Measurements from ENCODE around the gene CEP170B.
"Not testable (repeated sequence)": the region's sequence is repeated elsewhere in the genome, so short reads cannot be mapped to it uniquely, and the experiment has no call there.

Gene CEP170B

DNA sequence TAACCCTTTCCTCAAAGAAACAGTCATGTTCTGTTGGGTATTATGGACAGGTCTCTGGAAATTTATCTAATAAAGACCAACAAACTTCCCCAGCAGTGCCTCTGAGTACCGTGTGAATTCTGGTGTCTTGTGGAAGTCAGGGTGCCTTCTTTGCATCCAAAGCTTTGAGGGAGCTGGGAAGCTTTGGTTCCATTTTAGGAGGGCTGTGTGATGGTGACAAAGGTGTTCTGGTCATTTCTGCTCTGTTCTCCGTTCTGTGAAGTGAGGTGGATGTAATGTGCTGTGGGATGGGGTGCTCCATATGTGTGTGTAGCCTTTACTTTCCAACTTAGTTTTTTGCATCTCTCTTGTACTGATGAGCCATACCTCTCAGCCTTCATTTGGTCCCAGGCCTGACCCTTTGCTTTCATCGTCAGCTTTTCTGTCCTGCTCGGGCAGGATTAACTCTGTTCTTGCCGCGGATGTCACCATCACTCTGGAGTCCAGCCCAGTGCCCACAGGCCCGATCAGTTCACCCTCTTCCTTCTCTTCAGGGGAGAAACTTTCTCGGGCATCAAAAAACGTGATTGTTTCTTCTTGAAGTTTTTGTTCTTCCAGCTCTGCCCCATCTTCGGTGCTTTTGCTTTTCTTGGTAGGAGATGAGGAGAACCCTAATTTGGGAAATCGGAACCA lies 72.8 kb downstream of the CEP170B start:
- Histone ChIP-seq H3K27me3 (ENCODE audit: control insufficient read depth, insufficient read depth, low read length) (peaks cover 3% of the 10 kb centered on the region), H3K36me3 (ENCODE audit: insufficient read depth, low read length) (peaks cover 40% of the 10 kb centered on the region), H3K4me3 (ENCODE audit: low read length) (no peak overlapping the region), H3K4me2 (ENCODE audit: low read length) (no peak overlapping the region), H3K4me1 (ENCODE audit: control insufficient read depth, insufficient read depth, low read length) (peaks cover 3% of the 10 kb centered on the region), H3K9ac (ENCODE audit: low read depth, low read length) (no peak overlapping the region), H3K9me3 (replicated peaks; ENCODE audit: low read length) (no peaks in the 10 kb centered on the region)

DNA sequence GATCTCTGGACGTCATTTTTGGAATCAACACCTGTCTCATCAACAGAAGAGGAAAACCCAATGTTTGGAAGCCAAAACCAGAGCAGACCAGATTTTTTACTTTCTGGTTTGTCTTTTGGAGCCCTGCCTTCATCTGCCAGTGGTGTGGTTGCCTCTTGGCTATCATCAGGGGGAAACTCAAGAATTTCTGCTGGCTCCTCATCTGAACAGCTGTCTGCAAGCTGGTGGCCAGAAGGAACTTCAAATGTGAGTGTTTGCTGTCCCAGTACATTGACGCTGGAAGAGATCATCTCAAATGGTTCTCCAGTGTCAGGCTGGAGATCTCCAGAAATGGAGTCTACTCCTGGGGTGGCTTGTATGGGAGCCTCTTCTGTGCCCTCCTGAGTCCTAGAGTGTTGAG lies 73.4 kb downstream of the CEP170B start:
- Histone ChIP-seq H3K36me3 (ENCODE audit: insufficient read depth, low read length) (peaks cover 40% of the 10 kb centered on the region), H3K4me3 (ENCODE audit: low read length) (no peak overlapping the region), H3K9me3 (replicated peaks; ENCODE audit: low read length) (no peaks in the 10 kb centered on the region), H3K4me2 (ENCODE audit: low read length) (no peak overlapping the region), H3K9ac (ENCODE audit: low read depth, low read length) (no peak overlapping the region), H3K4me1 (ENCODE audit: control insufficient read depth, insufficient read depth, low read length) (no peaks in the 10 kb centered on the region), H3K27me3 (ENCODE audit: control insufficient read depth, insufficient read depth, low read length) (peaks cover 3% of the 10 kb centered on the region)

GRCh38 chr14:104938960-104939359 lies 73.9 kb downstream of the CEP170B start:
- no peaks in the 10 kb centered on the region for H3K4me1 ChIP-seq (ENCODE audit: control insufficient read depth, insufficient read depth, low read length)
- no peak overlapping the region for H3K9ac ChIP-seq (ENCODE audit: low read depth, low read length)
- no peak overlapping the region for H3K4me3 ChIP-seq (ENCODE audit: low read length)
- peaks cover 3% of the 10 kb centered on the region for H3K27me3 ChIP-seq (ENCODE audit: control insufficient read depth, insufficient read depth, low read length)
- no peak overlapping the region for H3K4me2 ChIP-seq (ENCODE audit: low read length)
- H3K9me3 ChIP-seq (replicated peaks; ENCODE audit: low read length), result no peaks in the 10 kb centered on the region
- peaks cover 40% of the 10 kb centered on the region for H3K36me3 ChIP-seq (ENCODE audit: insufficient read depth, low read length)

GRCh38 chr14:104939666-104940410 lies 74.8 kb downstream of the CEP170B start:
- H3K4me1 ChIP-seq (ENCODE audit: control insufficient read depth, insufficient read depth, low read length), result no peaks in the 10 kb centered on the region
- H3K9ac ChIP-seq (ENCODE audit: low read depth, low read length), result no peak overlapping the region
- H3K4me2 ChIP-seq (ENCODE audit: low read length), result no peak overlapping the region
- peaks cover 45% of the 10 kb centered on the region for H3K36me3 ChIP-seq (ENCODE audit: insufficient read depth, low read length)
- no peak overlapping the region for H3K4me3 ChIP-seq (ENCODE audit: low read length)
- no peaks in the 10 kb centered on the region for H3K9me3 ChIP-seq (replicated peaks; ENCODE audit: low read length)
- no peaks in the 10 kb centered on the region for H3K27me3 ChIP-seq (ENCODE audit: control insufficient read depth, insufficient read depth, low read length)

- Histone ChIP-seq H3K36me3 (ENCODE audit: insufficient read depth, low read length) (peaks cover 45% of the 10 kb centered on the region), H3K4me2 (ENCODE audit: low read length) (no peak overlapping the region), H3K27me3 (ENCODE audit: control insufficient read depth, insufficient read depth, low read length) (no peaks in the 10 kb centered on the region), H3K4me1 (ENCODE audit: control insufficient read depth, insufficient read depth, low read length) (no peaks in the 10 kb centered on the region), H3K9me3 (replicated peaks; ENCODE audit: low read length) (no peaks in the 10 kb centered on the region), H3K4me3 (ENCODE audit: low read length) (no peak overlapping the region), H3K9ac (ENCODE audit: low read depth, low read length) (no peak overlapping the region)
These were observed 75.6 kb downstream of the CEP170B start for GRCh38 chr14:104940526-104941150.

GRCh38 chr14:104941508-104942365 lies 76.7 kb downstream of the CEP170B start:
- no peaks in the 10 kb centered on the region for H3K4me1 ChIP-seq (ENCODE audit: control insufficient read depth, insufficient read depth, low read length)
- no peak overlapping the region for H3K4me3 ChIP-seq (ENCODE audit: low read length)
- peaks cover 45% of the 10 kb centered on the region for H3K36me3 ChIP-seq (ENCODE audit: insufficient read depth, low read length)
- H3K9ac ChIP-seq (ENCODE audit: low read depth, low read length), result no peak overlapping the region
- H3K4me2 ChIP-seq (ENCODE audit: low read length), result no peak overlapping the region
- no peaks in the 10 kb centered on the region for H3K27me3 ChIP-seq (ENCODE audit: control insufficient read depth, insufficient read depth, low read length)
- no peaks in the 10 kb centered on the region for H3K9me3 ChIP-seq (replicated peaks; ENCODE audit: low read length)

- H3K27me3 ChIP-seq (ENCODE audit: control insufficient read depth, insufficient read depth, low read length), result no peaks in the 10 kb centered on the region
- no peaks in the 10 kb centered on the region for H3K9me3 ChIP-seq (replicated peaks; ENCODE audit: low read length)
- no peak overlapping the region for H3K4me3 ChIP-seq (ENCODE audit: low read length)
- no peaks in the 10 kb centered on the region for H3K4me1 ChIP-seq (ENCODE audit: control insufficient read depth, insufficient read depth, low read length)
- peaks cover 45% of the 10 kb centered on the region for H3K36me3 ChIP-seq (ENCODE audit: insufficient read depth, low read length)
- H3K9ac ChIP-seq (ENCODE audit: low read depth, low read length), result no peak overlapping the region
- no peak overlapping the region for H3K4me2 ChIP-seq (ENCODE audit: low read length)
These were observed 77.5 kb downstream of the CEP170B start for GRCh38 chr14:104942586-104942985.

GRCh38 chr14:104943216-104944015 lies 78.3 kb downstream of the CEP170B start:
- not testable (repeated sequence) for H3K9ac ChIP-seq (ENCODE audit: low read depth, low read length); H3K4me1 ChIP-seq (ENCODE audit: control insufficient read depth, insufficient read depth, low read length); H3K4me2 ChIP-seq (ENCODE audit: low read length); H3K9me3 ChIP-seq (replicated peaks; ENCODE audit: low read length); H3K4me3 ChIP-seq (ENCODE audit: low read length); H3K27me3 ChIP-seq (ENCODE audit: control insufficient read depth, insufficient read depth, low read length)
- peaks cover 40% of the 10 kb centered on the region for H3K36me3 ChIP-seq (ENCODE audit: insufficient read depth, low read length)

DNA sequence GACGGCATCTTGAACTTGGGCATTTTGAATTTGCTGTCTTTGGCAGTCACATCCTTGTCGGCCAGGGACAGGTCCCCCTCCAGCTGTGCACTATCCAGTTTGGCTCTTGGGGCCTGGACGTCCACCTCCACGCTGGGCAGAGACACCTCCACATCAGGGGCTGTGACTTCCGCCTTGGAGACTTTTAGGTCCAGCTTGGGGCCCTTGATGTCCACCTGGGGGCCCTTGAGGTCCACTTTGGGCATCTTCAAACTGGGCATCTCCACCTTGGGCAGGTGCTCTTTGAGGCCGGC lies 78.9 kb downstream of the CEP170B start:
- not testable (repeated sequence) for H3K4me1 ChIP-seq (ENCODE audit: control insufficient read depth, insufficient read depth, low read length); H3K9me3 ChIP-seq (replicated peaks; ENCODE audit: low read length); H3K4me2 ChIP-seq (ENCODE audit: low read length); H3K9ac ChIP-seq (ENCODE audit: low read depth, low read length); H3K27me3 ChIP-seq (ENCODE audit: control insufficient read depth, insufficient read depth, low read length); H3K4me3 ChIP-seq (ENCODE audit: low read length)
- peaks cover 39% of the 10 kb centered on the region for H3K36me3 ChIP-seq (ENCODE audit: insufficient read depth, low read length)

- H3K27me3 ChIP-seq (ENCODE audit: control insufficient read depth, insufficient read depth, low read length); H3K9ac ChIP-seq (ENCODE audit: low read depth, low read length); H3K9me3 ChIP-seq (replicated peaks; ENCODE audit: low read length); H3K4me1 ChIP-seq (ENCODE audit: control insufficient read depth, insufficient read depth, low read length); H3K4me3 ChIP-seq (ENCODE audit: low read length); H3K4me2 ChIP-seq (ENCODE audit: low read length): not testable (repeated sequence)
- H3K36me3 ChIP-seq (ENCODE audit: insufficient read depth, low read length), result peaks cover 33% of the 10 kb centered on the region
These were observed 79.6 kb downstream of the CEP170B start for GRCh38 chr14:104944436-104945205.

Data from skeletal muscle satellite cell (primary cell).